ENCODE measurements around the gene PARD3. TPM values are rescaled to one million over a fixed set of nuclear protein-coding genes. Genes with fewer than 3 reads are reported as not detected.

Gene PARD3
- total and polyA plus RNA-seq, 7 donors: 20.2 to 84.4 (median 53.4) TPM

- intact Hi-C loops (cut with DNase I): loop anchor here (5.0 to 10.0 kb wide), 2 partner anchors 109 to 111 kb away; no protein-coding TSS in a partner anchor
- 74 to 80% (median 77%) methylated on average over 3 of the region's 3 CpGs for WGBS, 3 donors
- H3K9me3 ChIP-seq: no peaks in the 10 kb centered on the region
- H3K36me3 ChIP-seq (ENCODE audit: insufficient read depth in 1 of 2, low read depth in 1 of 2): no peaks in the 10 kb centered on the region
- ATAC-seq: no peak
- H3K4me3 ChIP-seq: no peak overlapping the region
- peaks cover 27% of the 10 kb centered on the region for H3K4me1 ChIP-seq
- H3K27me3 ChIP-seq (ENCODE audit: insufficient read depth in 3 of 3, low read length in 2 of 3): no peaks in the 10 kb centered on the region
- TF ChIP-seq, protein P1, sequence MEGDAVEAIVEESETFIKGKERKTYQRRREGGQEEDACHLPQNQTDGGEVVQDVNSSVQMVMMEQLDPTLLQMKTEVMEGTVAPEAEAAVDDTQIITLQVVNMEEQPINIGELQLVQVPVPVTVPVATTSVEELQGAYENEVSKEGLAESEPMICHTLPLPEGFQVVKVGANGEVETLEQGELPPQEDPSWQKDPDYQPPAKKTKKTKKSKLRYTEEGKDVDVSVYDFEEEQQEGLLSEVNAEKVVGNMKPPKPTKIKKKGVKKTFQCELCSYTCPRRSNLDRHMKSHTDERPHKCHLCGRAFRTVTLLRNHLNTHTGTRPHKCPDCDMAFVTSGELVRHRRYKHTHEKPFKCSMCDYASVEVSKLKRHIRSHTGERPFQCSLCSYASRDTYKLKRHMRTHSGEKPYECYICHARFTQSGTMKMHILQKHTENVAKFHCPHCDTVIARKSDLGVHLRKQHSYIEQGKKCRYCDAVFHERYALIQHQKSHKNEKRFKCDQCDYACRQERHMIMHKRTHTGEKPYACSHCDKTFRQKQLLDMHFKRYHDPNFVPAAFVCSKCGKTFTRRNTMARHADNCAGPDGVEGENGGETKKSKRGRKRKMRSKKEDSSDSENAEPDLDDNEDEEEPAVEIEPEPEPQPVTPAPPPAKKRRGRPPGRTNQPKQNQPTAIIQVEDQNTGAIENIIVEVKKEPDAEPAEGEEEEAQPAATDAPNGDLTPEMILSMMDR (IDR thresholded peaks at IDR 0.05): no peak
- DNase-seq: no peak
- H3K27ac ChIP-seq: peak overlapping the region; percentile 46
These were observed 288.9 kb downstream of the PARD3 start for GRCh38 chr10:34526186-34526585.

DNA sequence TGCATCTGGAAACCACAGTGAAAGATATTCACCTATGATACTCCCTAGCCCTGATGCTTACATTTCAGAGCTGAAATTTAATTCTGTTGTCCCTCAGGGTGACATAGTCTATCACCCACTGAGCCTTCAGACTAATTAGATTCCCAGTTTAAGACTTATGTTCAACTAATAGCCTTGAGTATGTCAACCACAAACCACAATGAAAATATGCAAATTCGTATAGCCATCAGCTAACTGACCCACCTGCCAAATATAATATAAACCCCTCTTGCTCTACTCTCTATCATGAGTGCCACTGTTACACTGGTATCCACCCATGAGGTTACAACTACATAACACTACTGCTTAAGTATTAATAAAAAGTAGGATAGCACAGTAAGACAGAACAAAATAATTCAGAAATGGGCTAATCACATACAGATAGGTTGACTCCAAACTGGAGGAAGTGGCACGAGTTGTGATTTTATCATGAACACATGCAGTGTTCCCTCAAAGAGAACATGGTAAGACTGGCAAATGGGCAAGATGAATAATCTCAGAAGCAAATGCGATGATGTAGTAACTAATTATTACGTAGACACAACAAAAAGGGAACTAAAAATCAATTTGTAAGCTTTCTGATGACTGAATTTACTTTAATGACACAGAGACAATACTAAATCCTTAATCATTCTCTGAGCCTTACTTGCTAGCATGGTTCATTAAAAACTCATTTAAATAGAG, 290.6 kb downstream of the PARD3 start:
- H3K27me3 ChIP-seq (ENCODE audit: insufficient read depth in 3 of 3, low read length in 2 of 3): no peaks in the 10 kb centered on the region
- H3K4me1 ChIP-seq: peaks cover 27% of the 10 kb centered on the region
- no peaks in the 10 kb centered on the region for H3K36me3 ChIP-seq (ENCODE audit: insufficient read depth in 1 of 2, low read depth in 1 of 2)
- intact Hi-C loops (cut with DNase I): loop anchor here (5.0 to 10.0 kb wide), 2 partner anchors 110 to 113 kb away; no protein-coding TSS in a partner anchor
- ATAC-seq: no peak
- no peaks in the 10 kb centered on the region for H3K9me3 ChIP-seq
- no peak overlapping the region for H3K27ac ChIP-seq
- no peak for DNase-seq
- H3K4me3 ChIP-seq: no peak overlapping the region
- TF ChIP-seq, protein P1 (IDR thresholded peaks at IDR 0.05): no peak
- 90 to 94% (median 93%) methylated on average over 4 of the region's 4 CpGs for WGBS, 3 donors

- TF ChIP-seq, protein P1 (IDR thresholded peaks at IDR 0.05): no peak
- Histone ChIP-seq H3K36me3 (ENCODE audit: insufficient read depth in 1 of 2, low read depth in 1 of 2) (no peaks in the 10 kb centered on the region), H3K4me1 (peaks cover 18% of the 10 kb centered on the region), H3K27me3 (ENCODE audit: insufficient read depth in 3 of 3, low read length in 2 of 3) (no peaks in the 10 kb centered on the region), H3K4me3 (no peak overlapping the region), H3K27ac (no peak overlapping the region), H3K9me3 (no peaks in the 10 kb centered on the region)
- intact Hi-C loops (cut with DNase I): loop anchor here in 1 of 2 donors (10.0 kb wide), 1 partner anchor 112 kb away; no protein-coding TSS in a partner anchor
- no peak for DNase-seq
- ATAC-seq: no peak
- WGBS, 3 donors: 90 to 92% (median 91%) methylated on average over 3 of the region's 3 CpGs
These were observed 291.9 kb downstream of the PARD3 start for GRCh38 chr10:34523017-34523767.

GRCh38 chr10:34522546-34522945, 292.6 kb downstream of the PARD3 start:
- WGBS, 3 donors: 69 to 80% (median 75%) methylated on average over 6 of the region's 6 CpGs
- no peaks in the 10 kb centered on the region for H3K27me3 ChIP-seq (ENCODE audit: insufficient read depth in 3 of 3, low read length in 2 of 3)
- no peak overlapping the region for H3K27ac ChIP-seq
- no peaks in the 10 kb centered on the region for H3K36me3 ChIP-seq (ENCODE audit: insufficient read depth in 1 of 2, low read depth in 1 of 2)
- intact Hi-C loops (cut with DNase I): loop anchor here in 1 of 2 donors (10.0 kb wide), 1 partner anchor 112 kb away; no protein-coding TSS in a partner anchor
- TF ChIP-seq, protein P1 (IDR thresholded peaks at IDR 0.05): no peak
- DNase-seq (no peak), ATAC-seq (no peak)
- H3K9me3 ChIP-seq: no peaks in the 10 kb centered on the region
- H3K4me1 ChIP-seq: peaks cover 14% of the 10 kb centered on the region
- H3K4me3 ChIP-seq: no peak overlapping the region
